OCI-LY7 (cell line): ENCODE measurements around the gene SPIRE2. TPM values are rescaled to one million over a fixed set of nuclear protein-coding genes. Genes with fewer than 3 reads are reported as not detected.
"Not testable (repeated sequence)": the region's sequence is repeated elsewhere in the genome, so short reads cannot be mapped to it uniquely, and the experiment has no call there.

Experiments
- BruUV-seq: library from RNA; stranded (reverse); fragments of 400-500 nt; replicated peaks from 2 replicates; lab custom pipeline; 2021; lab: Mats Ljungman, UMichigan
- CTCF ChIA-PET: fragments of 300-600 bp; sonication (Branson Sonifier 250); formaldehyde crosslinking; loops from one replicate; lab custom pipeline; 2022; ENCODE audit warnings: antibody characterized with exemption; ENCODE audit not compliant: unreplicated experiment; lab: Charles Lee
- POLR2A ChIA-PET: fragments of 300-600 bp; sonication (Branson Sonifier 250); formaldehyde crosslinking; loops from one replicate; lab custom pipeline; 2022; ENCODE audit warnings: antibody characterized with exemption; lab: Charles Lee
- DNase-seq: peaks from one replicate; pipeline ENCODE4 v3.0.0-alpha.2; 2015; ENCODE audit warnings: low spot score
- H2AFZ ChIP-seq: fragments of 200-600 bp; sonication (generic), shearing (Covaris generic); 2 replicates; pipeline ENCODE4 v1.6.1; 2014; ENCODE audit warnings: mild to moderate bottlenecking, antibody characterized with exemption, low read length, moderate library complexity
- H3K27ac ChIP-seq: fragments of 200-600 bp; sonication (generic); 2 replicates; pipeline ENCODE4 v1.5.1; 2014; ENCODE audit warnings: mixed run types, low read depth, mild to moderate bottlenecking, moderate library complexity, low read length, inconsistent platforms; ENCODE audit not compliant: poor library complexity, severe bottlenecking
- H3K36me3 ChIP-seq: fragments of 200-600 bp; sonication (generic); 2 replicates; pipeline ENCODE4 v1.6.1; 2014; ENCODE audit warnings: mild to moderate bottlenecking, antibody characterized with exemption, low read length, moderate library complexity, mixed read lengths; ENCODE audit not compliant: insufficient read depth
- H3K4me1 ChIP-seq: fragments of 200-600 bp; sonication (generic); 2 replicates; pipeline ENCODE4 v1.5.1; 2014; ENCODE audit warnings: mild to moderate bottlenecking, low read length; ENCODE audit not compliant: insufficient read depth, poor library complexity, severe bottlenecking
- H3K4me2 ChIP-seq: fragments of 200-600 bp; sonication (generic); 2 replicates; pipeline ENCODE4 v1.6.1; 2014; ENCODE audit warnings: mild to moderate bottlenecking, low read length
- H3K4me3 ChIP-seq: fragments of 200-600 bp; sonication (generic); 2 replicates; pipeline ENCODE4 v1.5.1; 2014; ENCODE audit warnings: mild to moderate bottlenecking, low read depth, low read length; ENCODE audit not compliant: poor library complexity, severe bottlenecking
- H3K79me2 ChIP-seq: fragments of 200-600 bp; sonication (generic); 2 replicates; pipeline ENCODE4 v1.6.1; 2016; ENCODE audit warnings: low read depth, mild to moderate bottlenecking, low read length, moderate library complexity, mixed read lengths; ENCODE audit not compliant: insufficient read depth
- H3K9me2 ChIP-seq: fragments of 200-600 bp; sonication (generic); 2 replicates; pipeline ENCODE4 v1.6.1; 2016; ENCODE audit warnings: mild to moderate bottlenecking, low read length, mixed read lengths; ENCODE audit not compliant: insufficient read depth
- H3K9me3 ChIP-seq: fragments of 200-600 bp; sonication (generic); 2 replicates; pipeline ENCODE4 v1.6.1; 2014; ENCODE audit warnings: mild to moderate bottlenecking, mixed run types, low read length, mixed read lengths
- H4K20me1 ChIP-seq: fragments of 200-600 bp; sonication (generic); 2 replicates; pipeline ENCODE4 v1.6.1; 2014; ENCODE audit warnings: mild to moderate bottlenecking, antibody characterized with exemption, low read length, moderate library complexity, mixed read lengths; ENCODE audit not compliant: insufficient read depth
- EZH2phosphoT487 ChIP-seq: fragments of 200-600 bp; sonication (generic); IDR thresholded peaks from 2 replicates; pipeline ENCODE4 v1.6.1; 2018; ENCODE audit warnings: low read depth, borderline replicate concordance, mild to moderate bottlenecking, mixed run types, antibody characterized with exemption, low read length, moderate library complexity, mixed read lengths
- intact Hi-C: fragments of 100-400 bp; cut with micrococcal nuclease; formaldehyde crosslinking; loops from one replicate; pipeline ENCODE4 v1.10.0; 2022; ENCODE audit not compliant: unreplicated experiment
- total RNA-seq, 2 experiments: library from RNA; depleted of rRNA in 1 of 2; stranded (reverse); fragments of >200 nt in 1 of 2; shearing (Covaris generic) in 1 of 2; gene quantifications; 2 replicates each; pipeline ENCODE4 v1.2.3, GENCODE V29; 2014 to 2022
- TF ChIP-seq, protein P1 (sequence below): fragments of 200-600 bp; sonication (generic); conservative IDR thresholded peaks from 2 replicates; pipeline ENCODE4 v1.5.1; 2014; ENCODE audit warnings: mild to moderate bottlenecking, antibody characterized with exemption, low read length, moderate library complexity, mixed read lengths

Gene SPIRE2
- total RNA-seq, 2 experiments from 2014 or later, result 7.1 to 48.5 TPM

DNA sequence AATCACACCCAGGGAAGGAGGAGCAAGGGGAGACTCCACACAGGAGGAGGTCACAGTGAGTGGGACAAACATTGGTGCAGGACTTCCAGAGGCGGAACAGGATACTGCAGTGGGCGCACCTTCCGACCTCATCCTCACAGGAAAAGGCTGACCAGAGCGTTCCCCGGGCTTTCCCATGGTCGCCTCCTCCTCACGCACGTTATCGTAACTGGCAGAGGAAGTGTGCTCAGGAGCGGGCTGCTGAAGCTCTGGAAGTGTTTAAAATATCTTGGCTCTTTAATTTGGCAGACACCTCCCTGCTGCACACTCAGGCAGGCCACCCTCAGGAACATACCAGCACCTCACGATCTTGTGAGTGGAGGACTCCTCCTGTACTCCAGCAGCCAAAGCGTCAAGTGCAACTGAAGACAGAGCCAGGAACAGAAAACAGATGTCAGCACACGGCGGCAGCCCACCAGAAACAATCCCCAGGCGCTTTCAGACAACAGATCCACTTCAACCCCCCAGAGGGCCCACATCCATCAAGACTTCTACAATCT is 29.4 kb upstream of the SPIRE2 start:
- DNase-seq, result no peak
- Histone ChIP-seq H3K4me1 (no peaks in the 10 kb centered on the region), H3K79me2 (peaks cover 11% of the 10 kb centered on the region; the same call in 1 of the 2 replicates), H4K20me1 (peaks cover 4% of the 10 kb centered on the region; the same call in 1 of the 2 replicates), H3K9me3 (no peaks in the 10 kb centered on the region), H3K9me2 (no peaks in the 10 kb centered on the region), H2AFZ (no peak overlapping the region), H3K4me2 (no peak overlapping the region), H3K27ac (no peak overlapping the region), H3K4me3 (no peak overlapping the region), H3K36me3 (peaks cover 99% of the 10 kb centered on the region)
- TF ChIP-seq, protein P1, sequence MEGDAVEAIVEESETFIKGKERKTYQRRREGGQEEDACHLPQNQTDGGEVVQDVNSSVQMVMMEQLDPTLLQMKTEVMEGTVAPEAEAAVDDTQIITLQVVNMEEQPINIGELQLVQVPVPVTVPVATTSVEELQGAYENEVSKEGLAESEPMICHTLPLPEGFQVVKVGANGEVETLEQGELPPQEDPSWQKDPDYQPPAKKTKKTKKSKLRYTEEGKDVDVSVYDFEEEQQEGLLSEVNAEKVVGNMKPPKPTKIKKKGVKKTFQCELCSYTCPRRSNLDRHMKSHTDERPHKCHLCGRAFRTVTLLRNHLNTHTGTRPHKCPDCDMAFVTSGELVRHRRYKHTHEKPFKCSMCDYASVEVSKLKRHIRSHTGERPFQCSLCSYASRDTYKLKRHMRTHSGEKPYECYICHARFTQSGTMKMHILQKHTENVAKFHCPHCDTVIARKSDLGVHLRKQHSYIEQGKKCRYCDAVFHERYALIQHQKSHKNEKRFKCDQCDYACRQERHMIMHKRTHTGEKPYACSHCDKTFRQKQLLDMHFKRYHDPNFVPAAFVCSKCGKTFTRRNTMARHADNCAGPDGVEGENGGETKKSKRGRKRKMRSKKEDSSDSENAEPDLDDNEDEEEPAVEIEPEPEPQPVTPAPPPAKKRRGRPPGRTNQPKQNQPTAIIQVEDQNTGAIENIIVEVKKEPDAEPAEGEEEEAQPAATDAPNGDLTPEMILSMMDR, result no peak
- TF ChIP-seq EZH2phosphoT487, result no peak
- BruUV-seq, result no TSS peak
- ChIA-PET POLR2A (no interaction called here), CTCF (no interaction called here)
- intact Hi-C loops, result no loop called here

DNA sequence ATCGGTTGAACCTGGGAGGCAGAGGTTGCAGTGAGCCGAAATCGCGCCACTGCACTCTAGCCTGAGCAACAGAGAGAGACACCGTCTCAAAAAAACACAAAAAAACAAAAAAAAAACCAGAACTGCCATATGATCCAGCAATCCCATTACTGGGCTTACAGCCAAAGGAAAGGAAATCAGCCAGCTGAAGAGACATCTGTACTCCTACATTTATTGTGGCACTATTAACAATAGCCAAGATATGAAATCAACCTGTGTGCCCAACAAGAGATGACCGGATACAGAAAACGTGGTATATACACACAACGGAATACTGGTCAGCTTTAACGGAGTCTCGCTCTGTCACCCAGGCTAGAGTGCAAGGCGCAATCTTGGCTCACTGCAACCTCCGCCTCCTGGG is 26.5 kb upstream of the SPIRE2 start:
- POLR2A ChIA-PET, result interaction anchor here (0.9 to 2.0 kb wide), 2 partner anchors 9 to 11 kb away, joined by 4 to 6 read pairs; no protein-coding TSS in a partner anchor
- CTCF ChIA-PET, result no interaction called here
- H3K9me2 ChIP-seq, result no peaks in the 10 kb centered on the region
- H3K9me3 ChIP-seq, result no peaks in the 10 kb centered on the region
- H3K4me3 ChIP-seq, result no peak overlapping the region
- peaks cover 29% of the 10 kb centered on the region; the same call in 1 of the 2 replicates for H3K79me2 ChIP-seq
- BruUV-seq, result no TSS peak
- intact Hi-C loops, result no loop called here
- peaks cover 96% of the 10 kb centered on the region for H3K36me3 ChIP-seq
- H3K4me2 ChIP-seq, result no peak overlapping the region
- H4K20me1 ChIP-seq, result peaks cover 4% of the 10 kb centered on the region; the same call in 1 of the 2 replicates
- no peak overlapping the region for H2AFZ ChIP-seq
- no peak overlapping the region for H3K27ac ChIP-seq
- TF ChIP-seq, protein P1, result no peak
- no peak for TF ChIP-seq EZH2phosphoT487
- no peak for DNase-seq
- no peaks in the 10 kb centered on the region for H3K4me1 ChIP-seq

DNA sequence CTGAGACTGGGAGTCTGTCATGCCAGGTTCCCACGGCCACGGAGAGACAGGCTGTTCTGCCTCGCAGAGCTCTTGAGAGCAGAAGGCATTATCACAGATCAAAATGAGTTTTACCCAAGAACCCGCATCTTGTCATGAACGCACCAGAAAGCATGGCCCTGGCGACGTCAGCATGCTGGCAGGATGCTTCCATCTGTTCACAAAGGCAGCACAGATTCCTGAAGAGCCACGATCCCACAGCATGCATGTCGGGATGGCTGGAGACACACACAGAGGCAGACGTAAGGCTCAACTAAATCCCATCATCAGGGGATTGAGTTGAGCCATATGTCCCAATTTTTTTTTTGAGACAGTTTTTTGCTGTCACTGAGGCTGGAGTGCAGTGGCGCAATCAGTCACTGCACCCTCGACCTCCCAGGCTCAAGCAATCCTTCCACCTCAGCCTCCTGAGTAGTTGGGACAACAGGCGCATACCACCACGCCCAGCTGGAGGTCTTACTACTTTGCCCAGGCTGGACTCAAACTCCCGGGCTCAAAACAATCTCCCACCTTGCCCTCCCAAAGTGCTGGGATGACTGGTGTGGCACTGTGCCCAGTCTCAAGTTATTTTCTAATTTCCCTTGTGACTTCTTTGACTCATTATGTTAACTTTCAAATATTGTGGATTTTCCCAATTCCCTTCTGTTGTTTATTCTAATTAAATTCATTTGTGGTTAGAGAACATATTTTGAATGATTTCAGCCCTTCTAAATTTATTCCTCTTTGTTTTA is 23.0 kb upstream of the SPIRE2 start:
- TF ChIP-seq EZH2phosphoT487, result no peak
- TF ChIP-seq, protein P1, result no peak
- ChIA-PET CTCF (no interaction called here), POLR2A (no interaction called here)
- H3K27ac ChIP-seq, result no peak overlapping the region
- H3K4me1 ChIP-seq, result peaks cover 4% of the 10 kb centered on the region
- H2AFZ ChIP-seq, result no peak overlapping the region
- H3K9me3 ChIP-seq, result no peaks in the 10 kb centered on the region
- intact Hi-C loops, result no loop called here
- no peaks in the 10 kb centered on the region; the same call in none of the 2 replicates for H4K20me1 ChIP-seq
- peaks cover 53% of the 10 kb centered on the region for H3K79me2 ChIP-seq
- H3K36me3 ChIP-seq, result peaks cover 96% of the 10 kb centered on the region
- H3K4me3 ChIP-seq, result no peak overlapping the region
- no TSS peak for BruUV-seq
- DNase-seq, result no peak
- no peaks in the 10 kb centered on the region for H3K9me2 ChIP-seq
- H3K4me2 ChIP-seq, result no peak overlapping the region

DNA sequence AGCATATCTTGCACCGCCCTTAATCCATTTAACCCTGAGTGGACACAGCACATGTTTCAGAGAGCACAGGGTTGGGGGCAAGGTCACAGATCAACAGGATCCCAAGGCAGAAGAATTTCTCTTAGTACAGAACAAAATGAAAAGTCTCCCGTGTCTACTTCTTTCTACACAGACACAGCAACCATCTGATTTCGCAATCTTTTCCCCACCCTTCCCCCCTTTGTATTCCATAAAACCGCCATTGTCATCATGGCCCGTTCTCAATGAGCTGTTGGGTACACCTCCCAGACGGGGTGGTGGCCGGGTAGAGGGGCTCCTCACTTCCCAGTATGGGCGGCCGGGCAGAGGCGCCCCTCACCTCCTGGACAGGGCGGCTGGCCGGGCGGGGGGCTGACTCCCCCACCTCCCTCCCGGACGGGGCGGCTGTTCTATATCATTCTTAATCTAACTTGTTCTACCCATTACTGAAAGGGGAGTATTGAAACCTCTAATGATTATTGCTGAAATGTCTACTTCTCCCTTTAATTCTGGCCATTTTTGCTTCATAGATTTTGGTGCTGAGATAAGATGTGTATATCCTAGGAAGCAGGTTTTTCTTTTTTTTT is 21.6 kb upstream of the SPIRE2 start:
- Histone ChIP-seq H3K36me3 (peaks cover 94% of the 10 kb centered on the region), H3K4me1 (peaks cover 18% of the 10 kb centered on the region), H3K79me2 (peaks cover 63% of the 10 kb centered on the region)
- CTCF ChIA-PET, BruUV-seq, H3K4me2 ChIP-seq, H3K9me2 ChIP-seq, H3K9me3 ChIP-seq, H2AFZ ChIP-seq, POLR2A ChIA-PET, H3K27ac ChIP-seq, H3K4me3 ChIP-seq, intact Hi-C loops, H4K20me1 ChIP-seq, DNase-seq: not testable (repeated sequence)
